Choroid plexus epithelial cell (primary cell): ENCODE data around the gene SND1.

Experiments used
- DNase-seq: peaks from one replicate; pipeline ENCODE4 v3.0.0-alpha.2; 2010; ENCODE audit warnings: low read depth
- H3K4me3 ChIP-seq: 2 replicates; pipeline ENCODE4 v1.5.1; 2011; ENCODE audit warnings: low read depth, mild to moderate bottlenecking, control low read depth, low read length, moderate library complexity
- TF ChIP-seq, protein P1 (sequence below): conservative IDR thresholded peaks from 2 replicates; pipeline ENCODE4 v1.5.1; 2011; ENCODE audit warnings: low read depth, mild to moderate bottlenecking, control low read depth, inconsistent platforms, low read length, moderate library complexity

Gene SND1

DNA sequence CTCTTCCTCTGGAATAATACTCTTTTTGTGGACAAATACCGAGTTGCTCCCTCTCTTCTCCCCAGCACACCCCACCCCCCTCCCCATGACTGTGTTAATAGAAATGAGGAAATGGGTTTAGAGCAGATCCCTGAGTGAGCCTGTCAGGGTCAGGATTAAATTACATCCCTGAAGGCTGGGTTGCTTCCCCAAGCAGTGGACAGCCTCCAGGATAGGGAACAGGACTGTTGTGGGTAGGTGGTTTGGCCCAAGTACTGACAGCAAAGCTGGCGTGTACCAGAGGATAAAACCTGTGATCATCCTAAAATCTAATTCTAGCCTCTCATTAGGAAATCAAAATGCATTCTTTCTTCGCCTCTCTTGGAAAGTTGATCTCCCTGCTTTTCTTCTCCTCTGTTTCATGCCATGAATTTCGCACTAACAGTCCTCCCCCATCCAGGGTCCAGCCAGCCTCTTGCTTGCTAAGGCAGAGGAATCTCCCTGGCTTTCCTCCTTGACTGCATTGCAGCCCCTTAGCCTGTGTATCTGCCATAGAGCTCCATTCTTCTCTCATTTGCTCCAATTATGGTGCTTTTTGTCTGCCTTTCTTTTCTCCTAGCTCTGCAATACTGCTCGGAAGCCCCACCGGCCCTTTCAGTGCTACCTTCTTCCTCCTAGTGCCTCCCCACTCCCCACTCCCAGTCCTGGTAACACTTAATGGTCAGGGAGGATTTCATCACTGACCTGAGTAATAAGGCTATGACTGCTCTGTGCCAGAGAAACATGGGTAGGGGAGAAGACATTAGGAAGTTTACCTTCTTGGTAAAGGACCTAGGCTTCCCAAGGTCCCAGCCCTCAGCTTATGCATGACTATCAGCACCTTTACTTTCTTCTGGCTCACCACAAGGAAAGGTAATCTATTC lies 370.9 kb downstream of the SND1 start:
- DNase-seq, result peak; percentile 50
- H3K4me3 ChIP-seq, result no peak overlapping the region
- TF ChIP-seq, protein P1, sequence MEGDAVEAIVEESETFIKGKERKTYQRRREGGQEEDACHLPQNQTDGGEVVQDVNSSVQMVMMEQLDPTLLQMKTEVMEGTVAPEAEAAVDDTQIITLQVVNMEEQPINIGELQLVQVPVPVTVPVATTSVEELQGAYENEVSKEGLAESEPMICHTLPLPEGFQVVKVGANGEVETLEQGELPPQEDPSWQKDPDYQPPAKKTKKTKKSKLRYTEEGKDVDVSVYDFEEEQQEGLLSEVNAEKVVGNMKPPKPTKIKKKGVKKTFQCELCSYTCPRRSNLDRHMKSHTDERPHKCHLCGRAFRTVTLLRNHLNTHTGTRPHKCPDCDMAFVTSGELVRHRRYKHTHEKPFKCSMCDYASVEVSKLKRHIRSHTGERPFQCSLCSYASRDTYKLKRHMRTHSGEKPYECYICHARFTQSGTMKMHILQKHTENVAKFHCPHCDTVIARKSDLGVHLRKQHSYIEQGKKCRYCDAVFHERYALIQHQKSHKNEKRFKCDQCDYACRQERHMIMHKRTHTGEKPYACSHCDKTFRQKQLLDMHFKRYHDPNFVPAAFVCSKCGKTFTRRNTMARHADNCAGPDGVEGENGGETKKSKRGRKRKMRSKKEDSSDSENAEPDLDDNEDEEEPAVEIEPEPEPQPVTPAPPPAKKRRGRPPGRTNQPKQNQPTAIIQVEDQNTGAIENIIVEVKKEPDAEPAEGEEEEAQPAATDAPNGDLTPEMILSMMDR, result no peak

DNA sequence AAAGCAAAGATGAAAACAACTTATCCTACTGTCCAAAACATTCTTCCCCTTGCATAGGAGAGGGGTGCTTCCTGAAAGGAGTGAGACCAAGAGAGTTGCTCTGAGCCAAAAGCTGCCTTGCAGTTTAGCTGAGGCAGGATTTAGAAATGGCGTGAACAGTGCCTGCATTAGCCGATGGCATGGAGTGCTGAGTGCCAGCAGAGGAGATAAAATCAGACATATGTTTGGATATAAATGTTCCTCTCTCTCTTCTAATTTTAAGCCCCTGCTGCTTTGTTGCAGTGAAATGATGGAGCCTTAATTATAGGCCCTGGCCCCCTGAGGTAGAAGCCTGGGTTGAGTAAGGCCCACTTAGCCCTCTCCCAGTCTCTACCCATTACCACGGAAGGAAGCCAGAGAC lies 372.2 kb downstream of the SND1 start:
- DNase-seq, result no peak
- H3K4me3 ChIP-seq, result no peak overlapping the region
- TF ChIP-seq, protein P1, result no peak

DNA sequence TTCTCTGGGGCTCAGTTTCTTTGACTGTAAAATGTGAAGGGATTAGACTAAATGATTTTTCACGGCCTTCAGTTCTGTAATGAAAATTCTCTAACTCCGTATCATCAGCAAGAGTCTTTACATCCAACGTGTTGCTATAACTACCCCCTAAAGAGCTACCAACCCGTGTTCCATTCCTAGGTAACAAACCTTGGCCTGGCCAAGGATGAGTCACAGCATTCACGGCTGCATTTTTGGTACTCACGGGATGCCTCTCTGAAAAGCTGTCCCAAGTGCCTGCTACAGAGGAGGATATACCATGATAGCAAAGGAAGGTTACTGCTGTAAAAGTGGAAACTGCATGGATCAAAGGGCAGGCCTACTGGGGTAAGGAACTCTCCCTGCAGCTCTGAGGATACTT lies 373.4 kb downstream of the SND1 start:
- no peak overlapping the region for H3K4me3 ChIP-seq
- TF ChIP-seq, protein P1, result no peak
- peak; percentile 62 for DNase-seq

DNA sequence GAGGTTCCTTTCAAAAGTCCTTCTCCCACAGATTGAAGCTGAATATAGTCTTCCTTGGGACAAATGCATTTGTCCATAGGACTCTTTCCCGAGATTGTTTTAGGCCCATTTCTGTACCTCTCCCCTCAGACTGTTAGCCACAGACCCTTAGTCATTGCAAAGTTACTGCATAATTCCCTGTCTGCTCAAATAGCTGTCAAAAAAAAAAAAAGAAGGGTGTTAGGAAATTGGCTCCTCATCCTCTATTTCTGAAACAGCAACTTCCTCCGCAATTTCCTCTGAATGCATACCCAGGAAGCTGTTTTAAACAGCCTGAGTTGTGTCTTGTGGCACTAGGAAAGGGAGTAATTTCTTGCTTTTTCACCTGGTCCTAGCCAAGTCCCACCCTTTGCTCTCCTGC lies 373.8 kb downstream of the SND1 start:
- TF ChIP-seq, protein P1, result no peak
- no peak for DNase-seq
- no peak overlapping the region for H3K4me3 ChIP-seq

DNA sequence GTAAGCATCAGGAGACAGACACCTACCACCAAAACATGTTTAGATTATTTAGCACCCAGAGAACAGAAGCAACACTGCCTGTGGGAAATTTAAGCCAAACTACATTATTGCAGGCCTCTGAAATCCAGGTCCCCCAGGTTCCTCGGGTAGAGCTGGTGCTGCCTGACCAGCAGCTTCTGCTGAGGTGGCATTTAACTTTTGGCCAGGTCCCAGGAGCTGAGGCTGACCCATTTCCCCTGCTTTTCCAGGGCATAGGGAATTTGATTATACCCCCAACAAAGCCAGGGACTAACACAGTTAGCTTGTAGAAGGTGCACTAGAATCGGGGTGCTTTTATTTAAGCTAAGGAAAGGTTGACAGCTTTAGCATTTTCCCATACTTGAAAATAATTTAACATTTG lies 374.6 kb downstream of the SND1 start:
- DNase-seq, result no peak
- TF ChIP-seq, protein P1, result no peak
- H3K4me3 ChIP-seq, result no peak overlapping the region

DNA sequence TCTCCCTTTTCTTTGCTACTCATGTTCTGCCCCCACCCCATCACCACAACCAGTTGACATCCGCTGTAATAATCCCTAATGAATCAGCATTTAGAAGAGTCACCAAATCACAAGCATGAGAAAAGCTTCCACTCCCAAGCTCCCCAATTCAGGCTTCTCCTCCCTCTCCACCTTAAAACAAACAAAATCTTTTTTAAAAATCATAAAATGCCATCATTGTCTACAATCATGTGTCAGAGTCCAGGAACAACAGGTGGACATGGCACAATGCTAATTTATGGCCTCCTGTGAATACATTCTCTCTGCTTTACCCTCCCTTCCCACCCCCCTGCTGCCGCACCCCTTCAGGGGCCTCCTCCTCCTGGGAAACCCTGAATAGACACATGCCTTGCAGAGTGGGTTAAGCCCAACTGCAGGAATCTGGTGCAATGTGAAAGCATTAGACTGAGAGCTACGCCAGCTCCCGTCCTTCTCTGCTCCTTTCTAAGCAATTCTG lies 375.5 kb downstream of the SND1 start:
- H3K4me3 ChIP-seq, result no peak overlapping the region
- no peak for DNase-seq
- TF ChIP-seq, protein P1, result no peak
